IPS-15b (cell line): Measurements from ENCODE around the gene PDCD7.

Experiments used
- H3K27me3 ChIP-seq: one replicate; pipeline ENCODE4 v1.6.1; 2013; ENCODE audit warnings: low read length; ENCODE audit not compliant: control insufficient read depth, insufficient read depth
- H3K36me3 ChIP-seq: one replicate; pipeline ENCODE4 v1.6.1; 2013; ENCODE audit warnings: low read length; ENCODE audit not compliant: control insufficient read depth, insufficient read depth
- H3K4me1 ChIP-seq: one replicate; pipeline ENCODE4 v1.6.1; 2013; ENCODE audit warnings: mild to moderate bottlenecking, low read length; ENCODE audit not compliant: control insufficient read depth, insufficient read depth
- H3K4me3 ChIP-seq: one replicate; pipeline ENCODE4 v1.5.1; 2013; ENCODE audit warnings: low read depth, low read length
- H3K9ac ChIP-seq: one replicate; pipeline ENCODE4 v1.6.1; 2013; ENCODE audit warnings: low read depth, mild to moderate bottlenecking, low read length
- H3K9me3 ChIP-seq: one replicate; pipeline ENCODE4 v1.6.1; 2013; ENCODE audit warnings: mild to moderate bottlenecking, low read length; ENCODE audit not compliant: control insufficient read depth, insufficient read depth

Gene PDCD7

GRCh38 chr15:65067645-65068402 is 65.8 kb downstream of the PDCD7 start, which contains the start of gene RASL12:
Gene RASL12 (minus strand): TSS chr15:65067991. CDS start chr15:65067835, 156 bp downstream.
- peaks cover 3% of the 10 kb centered on the region for H3K36me3 ChIP-seq
- H3K9me3 ChIP-seq, result no peaks in the 10 kb centered on the region
- peak within 1 kb of the TSS; percentile 51 for H3K9ac ChIP-seq
- peak within 1 kb of the TSS; percentile 80 for H3K4me3 ChIP-seq
- H3K27me3 ChIP-seq, result no peaks in the 10 kb centered on the region
- peaks cover 3% of the 10 kb centered on the region for H3K4me1 ChIP-seq
